Measurements from ENCODE around the gene GAL3ST3. TPM values are rescaled to one million over a fixed set of nuclear protein-coding genes. Genes with fewer than 3 reads are reported as not detected.
A peak's percentile ranks its signal among the peaks of the same experiment; 100 is the strongest.
"Not testable (repeated sequence)": the region's sequence is repeated elsewhere in the genome, so short reads cannot be mapped to it uniquely, and the experiment has no call there.

Gene GAL3ST3
- total RNA-seq, 2 experiments from 2014 or later = not detected

DNA sequence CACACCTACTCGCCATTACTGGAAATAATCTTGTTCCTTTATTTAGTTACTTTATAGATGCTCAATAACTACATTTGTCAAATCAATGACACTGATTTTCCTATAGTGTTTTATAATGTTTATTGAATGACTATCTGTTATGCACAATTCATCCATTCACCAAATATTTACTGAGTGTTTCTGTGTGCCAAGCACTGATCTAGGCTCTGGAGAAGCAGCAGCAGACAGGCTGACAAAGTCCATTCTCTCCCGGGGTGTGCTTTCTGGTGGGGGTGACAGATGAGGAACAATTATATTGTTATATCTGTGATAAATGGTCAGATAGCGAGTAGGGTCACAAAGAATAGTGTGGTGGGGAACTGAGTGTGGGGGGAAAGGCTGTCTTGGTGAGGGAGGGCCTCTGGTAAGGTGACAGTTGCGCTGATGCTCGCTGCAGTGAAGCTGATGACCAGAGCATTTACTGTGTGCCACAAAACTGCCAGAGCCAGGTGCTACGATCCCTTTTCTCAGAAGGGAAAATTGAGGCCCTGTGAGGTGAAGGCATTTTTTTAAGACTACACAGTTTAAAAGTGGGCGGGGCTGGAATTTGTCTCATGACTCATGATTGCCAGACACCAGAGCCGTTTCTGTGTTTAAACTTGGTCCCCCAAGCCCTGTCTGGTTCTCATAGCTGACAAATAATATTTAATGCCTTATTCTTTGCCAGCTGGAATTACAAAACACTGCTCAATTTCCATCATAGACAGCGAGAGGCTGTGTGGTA is 31.3 kb upstream of the GAL3ST3 start:
- ChIA-PET CTCF (ENCODE audit: unreplicated experiment) (interaction anchor here (1.5 kb wide), 1 partner anchor 36 kb away, joined by 4 read pairs; no protein-coding TSS in a partner anchor), POLR2A (interaction anchor here (1.1 to 3.5 kb wide), 7 partner anchors 9 to 53 kb away, joined by 3 to 19 read pairs (median 7); partner anchors contain the start of gene SF3B2)
- Histone ChIP-seq H3K4me2 (ENCODE audit: low read length) (peak overlapping the region; percentile 83), H4K20me1 (ENCODE audit: insufficient read depth, low read length) (no peaks in the 10 kb centered on the region), H3K9me2 (ENCODE audit: insufficient read depth, low read length) (no peaks in the 10 kb centered on the region), H3K4me3 (ENCODE audit: low read depth, low read length, poor library complexity, severe bottlenecking) (no peak overlapping the region), H3K79me2 (ENCODE audit: insufficient read depth, low read depth, low read length) (peaks cover 49% of the 10 kb centered on the region; the same call in 1 of the 2 replicates), H3K27ac (ENCODE audit: low read depth, low read length, poor library complexity, severe bottlenecking) (peak overlapping the region; percentile 82), H3K36me3 (ENCODE audit: insufficient read depth, low read length) (peaks cover 5% of the 10 kb centered on the region; the same call in 1 of the 2 replicates), H3K4me1 (ENCODE audit: insufficient read depth, low read length, poor library complexity, severe bottlenecking) (peaks cover 75% of the 10 kb centered on the region), H2AFZ (ENCODE audit: low read length) (no peak overlapping the region), H3K9me3 (ENCODE audit: low read length) (no peaks in the 10 kb centered on the region)
- TF ChIP-seq, protein P1, sequence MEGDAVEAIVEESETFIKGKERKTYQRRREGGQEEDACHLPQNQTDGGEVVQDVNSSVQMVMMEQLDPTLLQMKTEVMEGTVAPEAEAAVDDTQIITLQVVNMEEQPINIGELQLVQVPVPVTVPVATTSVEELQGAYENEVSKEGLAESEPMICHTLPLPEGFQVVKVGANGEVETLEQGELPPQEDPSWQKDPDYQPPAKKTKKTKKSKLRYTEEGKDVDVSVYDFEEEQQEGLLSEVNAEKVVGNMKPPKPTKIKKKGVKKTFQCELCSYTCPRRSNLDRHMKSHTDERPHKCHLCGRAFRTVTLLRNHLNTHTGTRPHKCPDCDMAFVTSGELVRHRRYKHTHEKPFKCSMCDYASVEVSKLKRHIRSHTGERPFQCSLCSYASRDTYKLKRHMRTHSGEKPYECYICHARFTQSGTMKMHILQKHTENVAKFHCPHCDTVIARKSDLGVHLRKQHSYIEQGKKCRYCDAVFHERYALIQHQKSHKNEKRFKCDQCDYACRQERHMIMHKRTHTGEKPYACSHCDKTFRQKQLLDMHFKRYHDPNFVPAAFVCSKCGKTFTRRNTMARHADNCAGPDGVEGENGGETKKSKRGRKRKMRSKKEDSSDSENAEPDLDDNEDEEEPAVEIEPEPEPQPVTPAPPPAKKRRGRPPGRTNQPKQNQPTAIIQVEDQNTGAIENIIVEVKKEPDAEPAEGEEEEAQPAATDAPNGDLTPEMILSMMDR (conservative IDR thresholded peaks at IDR 0.05; ENCODE audit: low read length) = no peak
- TF ChIP-seq EZH2phosphoT487 (IDR thresholded peaks at IDR 0.05; ENCODE audit: borderline replicate concordance, low read depth, low read length) = no peak
- BruUV-seq (replicated peaks) = no TSS peak
- intact Hi-C loops (cut with micrococcal nuclease; ENCODE audit: unreplicated experiment) = no loop called here
- no peak for DNase-seq (ENCODE audit: low spot score)

DNA sequence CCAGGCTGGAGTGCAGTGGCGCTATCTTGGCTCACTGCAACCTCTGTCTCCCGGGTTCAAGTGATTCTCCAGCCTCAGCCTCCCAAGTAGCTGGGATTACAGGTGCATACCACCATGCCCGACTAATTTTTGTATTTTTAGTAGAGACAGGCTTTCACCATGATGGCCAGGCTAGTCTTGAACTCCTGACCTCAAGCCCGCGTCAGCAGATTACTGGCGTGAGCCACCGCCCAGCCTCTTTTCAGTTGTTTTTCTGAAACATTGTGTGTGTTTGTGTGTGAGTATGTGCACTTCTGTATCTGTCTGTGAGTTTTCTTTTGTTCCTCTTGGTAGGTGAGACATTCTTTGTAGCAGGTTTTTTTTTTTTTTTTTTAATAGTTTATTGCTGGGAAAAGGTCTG is 30.0 kb upstream of the GAL3ST3 start:
- H3K9me3 ChIP-seq (ENCODE audit: low read length); H3K27ac ChIP-seq (ENCODE audit: low read depth, low read length, poor library complexity, severe bottlenecking); H3K4me2 ChIP-seq (ENCODE audit: low read length); intact Hi-C loops (cut with micrococcal nuclease; ENCODE audit: unreplicated experiment); BruUV-seq (replicated peaks); H3K4me3 ChIP-seq (ENCODE audit: low read depth, low read length, poor library complexity, severe bottlenecking); DNase-seq (ENCODE audit: low spot score); H3K9me2 ChIP-seq (ENCODE audit: insufficient read depth, low read length); CTCF ChIA-PET (ENCODE audit: unreplicated experiment); H2AFZ ChIP-seq (ENCODE audit: low read length); H4K20me1 ChIP-seq (ENCODE audit: insufficient read depth, low read length): not testable (repeated sequence)
- peaks cover 65% of the 10 kb centered on the region for H3K4me1 ChIP-seq (ENCODE audit: insufficient read depth, low read length, poor library complexity, severe bottlenecking)
- POLR2A ChIA-PET = interaction anchor here (0.6 kb wide), 1 partner anchor 85 kb away, joined by 3 read pairs; no protein-coding TSS in a partner anchor
- H3K79me2 ChIP-seq (ENCODE audit: insufficient read depth, low read depth, low read length) = peaks cover 37% of the 10 kb centered on the region; the same call in 1 of the 2 replicates
- peaks cover 12% of the 10 kb centered on the region for H3K36me3 ChIP-seq (ENCODE audit: insufficient read depth, low read length)

DNA sequence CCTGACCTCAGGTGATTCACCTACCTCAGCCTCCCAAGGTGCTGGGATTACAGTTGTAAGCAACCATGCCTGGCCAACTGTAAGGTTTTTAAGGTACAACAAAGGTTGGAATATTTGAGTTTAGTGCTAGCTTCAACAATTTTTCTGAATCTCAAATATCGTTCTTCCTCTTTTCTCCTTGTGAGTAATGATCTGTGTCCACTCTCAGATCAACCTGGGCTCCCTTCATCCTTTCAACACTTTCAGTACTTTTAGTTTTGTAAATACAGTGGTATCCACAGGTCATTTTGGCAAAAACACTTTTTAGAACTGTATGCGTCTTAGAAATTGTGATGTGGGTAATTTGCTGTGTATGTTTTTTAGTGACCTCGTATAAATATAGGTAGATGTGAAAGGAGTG is 29.0 kb upstream of the GAL3ST3 start:
- Histone ChIP-seq H3K4me2 (ENCODE audit: low read length) (no peak overlapping the region), H3K9me2 (ENCODE audit: insufficient read depth, low read length) (no peaks in the 10 kb centered on the region), H2AFZ (ENCODE audit: low read length) (no peak overlapping the region), H3K79me2 (ENCODE audit: insufficient read depth, low read depth, low read length) (peaks cover 26% of the 10 kb centered on the region; the same call in 1 of the 2 replicates), H3K4me3 (ENCODE audit: low read depth, low read length, poor library complexity, severe bottlenecking) (no peak overlapping the region), H3K27ac (ENCODE audit: low read depth, low read length, poor library complexity, severe bottlenecking) (peak overlapping the region; percentile 2), H4K20me1 (ENCODE audit: insufficient read depth, low read length) (no peaks in the 10 kb centered on the region), H3K9me3 (ENCODE audit: low read length) (no peaks in the 10 kb centered on the region), H3K4me1 (ENCODE audit: insufficient read depth, low read length, poor library complexity, severe bottlenecking) (peaks cover 62% of the 10 kb centered on the region), H3K36me3 (ENCODE audit: insufficient read depth, low read length) (peaks cover 15% of the 10 kb centered on the region)
- no peak for DNase-seq (ENCODE audit: low spot score)
- CTCF ChIA-PET (ENCODE audit: unreplicated experiment) = no interaction called here
- TF ChIP-seq, protein P1 (conservative IDR thresholded peaks at IDR 0.05; ENCODE audit: low read length) = no peak
- no peak for TF ChIP-seq EZH2phosphoT487 (IDR thresholded peaks at IDR 0.05; ENCODE audit: borderline replicate concordance, low read depth, low read length)
- intact Hi-C loops (cut with micrococcal nuclease; ENCODE audit: unreplicated experiment) = no loop called here
- POLR2A ChIA-PET = interaction anchor here (1.6 kb wide), 1 partner anchor 14 kb away, joined by 3 read pairs; no protein-coding TSS in a partner anchor
- no TSS peak for BruUV-seq (replicated peaks)
